K562 (cell line): Measurements from ENCODE around the gene UBE2A. TPM values are rescaled to one million over a fixed set of nuclear protein-coding genes. Genes with fewer than 3 reads are reported as not detected.
A peak's percentile ranks its signal among the peaks of the same experiment; 100 is the strongest.

Experiments
- BDP1 ChIP-seq: IDR thresholded peaks from 3 replicates; pipeline ENCODE4 v1.6.1; 2011; ENCODE audit not compliant: insufficient read length, insufficient read depth
- BRD4 ChIP-seq: fragments of 200-600 bp; sonication (generic); IDR thresholded peaks from 2 replicates; pipeline ENCODE4 v1.6.1; 2017; ENCODE audit warnings: inconsistent platforms
- BRF1 ChIP-seq: IDR thresholded peaks from 3 replicates; pipeline ENCODE4 v1.6.1; 2011; ENCODE audit warnings: borderline replicate concordance, mild to moderate bottlenecking; ENCODE audit not compliant: insufficient read length; ENCODE audit errors: extremely low read depth
- FOXO4 ChIP-seq: fragments of 450-650 bp; formaldehyde crosslinking; IDR thresholded peaks from 2 replicates; pipeline ENCODE4 v1.4.0; 2020; ENCODE audit warnings: mild to moderate bottlenecking, moderate library complexity
- FOXP1 ChIP-seq: sonication (generic); formaldehyde crosslinking; IDR thresholded peaks from 2 replicates; pipeline ENCODE4 v1.8.0; 2022; ENCODE audit warnings: mild to moderate bottlenecking, missing genetic modification reagents
- PPARD ChIP-seq: fragments of 250-450 bp; sonication (Bioruptor Pico); IDR thresholded peaks from 2 replicates; pipeline ENCODE4 v1.8.0; 2022; ENCODE audit warnings: inconsistent platforms, mild to moderate bottlenecking, moderate library complexity
- UBTF ChIP-seq, 2 experiments: IDR thresholded peaks; 2 replicates each; pipeline ENCODE4 v1.6.1; 2012; ENCODE audit warnings: improper control_type of control experiment in 2 of 2, low read depth in 2 of 2, low read length in 2 of 2, borderline replicate concordance in 1 of 2
- ZBED1 ChIP-seq: IDR thresholded peaks from 2 replicates; pipeline ENCODE4 v1.6.1; 2014
- ZC3H4 ChIP-seq: sonication (generic); formaldehyde crosslinking; IDR thresholded peaks from 2 replicates; pipeline ENCODE4 v1.9.0; 2021; ENCODE audit warnings: missing genetic modification reagents, borderline replicate concordance
- ZMIZ1 ChIP-seq, 2 experiments: fragments of 150-350 bp in 1 of 2; IDR thresholded peaks; 2 replicates each; pipeline ENCODE4 v1.6.1; 2012 to 2016; ENCODE audit warnings: low read depth in 2 of 2, low read length in 2 of 2, mild to moderate bottlenecking in 1 of 2, moderate library complexity in 1 of 2
- ZNF217 ChIP-seq: sonication (generic); formaldehyde crosslinking; IDR thresholded peaks from 2 replicates; pipeline ENCODE4 v1.8.0; 2022; ENCODE audit warnings: mild to moderate bottlenecking, missing genetic modification reagents
- ZNF347 ChIP-seq: fragments of 450-650 bp; formaldehyde crosslinking; IDR thresholded peaks from 2 replicates; pipeline ENCODE4 v1.4.0; 2020; ENCODE audit warnings: low read depth, mild to moderate bottlenecking, moderate library complexity
- ZNF830 ChIP-seq: fragments of 250-450 bp; sonication (Bioruptor Pico); IDR thresholded peaks from 2 replicates; pipeline ENCODE4 v1.5.0; 2021; ENCODE audit warnings: mild to moderate bottlenecking
- polyA plus RNA-seq, 8 experiments: library from polyadenylated mRNA; depleted of rRNA in 4 of 8; stranded (reverse) in 5 of 8; unstranded in 3 of 8; fragments of >200 nt; fragmentation: Nextera tagmentation in 2 of 8; fragmentation: Illumina TruSeq in 1 of 8; extraction: Ambion mirVana in 2 of 8; extraction: Trizol in 1 of 8; gene quantifications; 2 replicates each; pipeline versions ENCODE4 v1.2.1 to v1.2.3, GENCODE V29; 2011 to 2014; ENCODE audit warnings: inconsistent platforms in 1 of 8, missing spikeins in 1 of 8
- total RNA-seq, 7 experiments: library from RNA; depleted of rRNA in 6 of 7; stranded (reverse); fragments of >200 nt in 6 of 7; fragmentation: Illumina TruSeq in 2 of 7; extraction: Trizol in 2 of 7; gene quantifications; 2 replicates each; pipeline versions ENCODE4 v1.2.1 to v1.2.3, GENCODE V29; 2011 to 2021; ENCODE audit warnings: low replicate concordance in 1 of 7
- TF ChIP-seq, protein P1 (sequence below): fragments of 450-650 bp; conservative IDR thresholded peaks from 2 replicates; pipeline ENCODE4 v1.6.1; 2016; ENCODE audit warnings: missing genetic modification characterization, low read depth, mild to moderate bottlenecking, control low read depth, missing compliant biosample characterization

UBE2A gene
- total and polyA plus RNA-seq, 9 of the 15 experiments (the other 6 are each of a cell fraction or from before 2014, with no cell fraction given), result 21.6 to 87.6 (median 47.8) TPM

GRCh38 chrX:119605464-119606279, 31.3 kb downstream of the UBE2A start (continued):
- no peak for TF ChIP-seq FOXO4 (CRISPR knock-in tag)
- TF ChIP-seq FOXP1 (CRISPR knock-in tag), result 0 out of 2 replicates have a peak, but pooled peaks have one; percentile 58
- TF ChIP-seq ZNF217 (CRISPR knock-in tag), result no peak
- TF ChIP-seq ZNF347 (CRISPR knock-in tag), result no peak
- TF ChIP-seq, protein P1, sequence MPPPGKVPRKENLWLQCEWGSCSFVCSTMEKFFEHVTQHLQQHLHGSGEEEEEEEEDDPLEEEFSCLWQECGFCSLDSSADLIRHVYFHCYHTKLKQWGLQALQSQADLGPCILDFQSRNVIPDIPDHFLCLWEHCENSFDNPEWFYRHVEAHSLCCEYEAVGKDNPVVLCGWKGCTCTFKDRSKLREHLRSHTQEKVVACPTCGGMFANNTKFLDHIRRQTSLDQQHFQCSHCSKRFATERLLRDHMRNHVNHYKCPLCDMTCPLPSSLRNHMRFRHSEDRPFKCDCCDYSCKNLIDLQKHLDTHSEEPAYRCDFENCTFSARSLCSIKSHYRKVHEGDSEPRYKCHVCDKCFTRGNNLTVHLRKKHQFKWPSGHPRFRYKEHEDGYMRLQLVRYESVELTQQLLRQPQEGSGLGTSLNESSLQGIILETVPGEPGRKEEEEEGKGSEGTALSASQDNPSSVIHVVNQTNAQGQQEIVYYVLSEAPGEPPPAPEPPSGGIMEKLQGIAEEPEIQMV (tag), result no peak
- TF ChIP-seq BDP1, result no peak
- TF ChIP-seq ZNF830, result no peak
- TF ChIP-seq PPARD, result no peak
- TF ChIP-seq ZMIZ1 (IDR thresholded peaks at IDR 0.05; ENCODE audit: low read depth in 2 of 2, low read length in 2 of 2), result no peak
- no peak for TF ChIP-seq ZBED1
- TF ChIP-seq BRF1, result no peak
- TF ChIP-seq BRD4, result 0 out of 2 replicates have a peak, but pooled peaks have one; percentile 34
- TF ChIP-seq UBTF (IDR thresholded peaks at IDR 0.05; ENCODE audit: borderline replicate concordance in 1 of 2, low read depth in 2 of 2, low read length in 2 of 2), result no peak
- peak; percentile 89; the same call in 1 of the 2 replicates for TF ChIP-seq ZC3H4 (CRISPR knock-in tag)
- TF ChIP-seq, all 486 proteins: peak for 22
